GM12878 (cell line): Measurements from ENCODE around the gene GRB10. TPM values are rescaled to one million over a fixed set of nuclear protein-coding genes. Genes with fewer than 3 reads are reported as not detected.

ENCODE experiments used
- ATAC-seq: fragments of 200-7000 bp; cut with Tn5 transposase; 3 replicates; pipeline ENCODE4 v1.9.1; 2020; ENCODE audit warnings: mild to moderate bottlenecking, moderate library complexity
- BruUV-seq: library from RNA; stranded (reverse); fragments of 400-500 nt; replicated peaks from 2 replicates; lab custom pipeline; 2021; lab: Mats Ljungman, UMichigan
- CTCF ChIA-PET: fragments of 300-600 bp; sonication (Branson Sonifier 250); formaldehyde crosslinking; extraction: SDS; loops from one replicate; lab custom pipeline; 2021; ENCODE audit warnings: inconsistent platforms; lab: Yijun Ruan, JAX
- POLR2A ChIA-PET: fragments of 350-600 bp; formaldehyde crosslinking; extraction: SDS; loops from one replicate; lab custom pipeline; 2021; ENCODE audit warnings: inconsistent platforms; lab: Charles Lee
- RAD21 ChIA-PET: fragments of 300-600 bp; sonication (Branson Sonifier 250); formaldehyde crosslinking; loops from one replicate; lab custom pipeline; 2023; ENCODE audit warnings: antibody characterized with exemption; ENCODE audit not compliant: unreplicated experiment; lab: Charles Lee
- SMC1A ChIA-PET: fragments of 300-600 bp; sonication (Branson Sonifier 250); formaldehyde crosslinking; loops from one replicate; lab custom pipeline; 2023; ENCODE audit not compliant: unreplicated experiment, uncharacterized antibody; lab: Charles Lee
- DNase-seq: peaks from one replicate; pipeline ENCODE4 v3.0.0-alpha.2; 2011; ENCODE audit warnings: low read depth, low spot score
- FAIRE-seq: peaks from 3 replicates; lab custom pipeline; 2011; peaks lifted over from hg19 to GRCh38; lab: Jason Lieb, UNC
- H2AFZ ChIP-seq: 2 replicates; pipeline ENCODE4 v1.6.0; 2011; ENCODE audit warnings: low read depth, low read length, control low read depth; ENCODE audit not compliant: control insufficient read depth
- H3K27ac ChIP-seq: 2 replicates; pipeline ENCODE4 v1.5.1; 2011; ENCODE audit warnings: control low read depth; ENCODE audit not compliant: control insufficient read depth, insufficient read depth
- H3K27me3 ChIP-seq, 2 experiments: replicated peaks in 1 of 2; 2 replicates each; pipeline versions ENCODE4 v1.6.0 to v1.6.1; 2011; ENCODE audit warnings: low read length in 1 of 2; ENCODE audit not compliant: control insufficient read depth in 2 of 2, insufficient read depth in 2 of 2
- H3K36me3 ChIP-seq, 2 experiments: 2 replicates each; pipeline ENCODE4 v1.5.1; 2011; ENCODE audit warnings: low read length in 1 of 2; ENCODE audit not compliant: control insufficient read depth in 2 of 2, insufficient read depth in 2 of 2
- H3K4me1 ChIP-seq: 2 replicates; pipeline ENCODE4 v1.6.1; 2011; ENCODE audit warnings: mild to moderate bottlenecking, low read length, moderate library complexity, mixed read lengths; ENCODE audit not compliant: control insufficient read depth, insufficient read depth
- H3K4me2 ChIP-seq: 2 replicates; pipeline ENCODE4 v1.6.0; 2011; ENCODE audit warnings: control low read depth; ENCODE audit not compliant: control insufficient read depth, insufficient read depth
- H3K4me3 ChIP-seq: fragments of 200-600 bp; sonication (generic); 2 replicates; pipeline ENCODE4 v1.5.1; 2016
- H3K79me2 ChIP-seq: 2 replicates; pipeline ENCODE4 v1.6.0; 2011; ENCODE audit warnings: low read length; ENCODE audit not compliant: control insufficient read depth, insufficient read depth
- H3K9ac ChIP-seq: 2 replicates; pipeline ENCODE4 v1.8.0; 2011; ENCODE audit warnings: low read length, control low read depth, mixed read lengths; ENCODE audit not compliant: control insufficient read depth, insufficient read depth
- H3K9me3 ChIP-seq: replicated peaks from 3 replicates; pipeline ENCODE4 v1.5.1; 2011; ENCODE audit warnings: mild to moderate bottlenecking, low read length; ENCODE audit not compliant: control insufficient read depth, insufficient read depth
- H4K20me1 ChIP-seq: 2 replicates; pipeline ENCODE4 v1.6.0; 2011; ENCODE audit not compliant: control insufficient read depth, insufficient read depth
- CHD2 ChIP-seq: IDR thresholded peaks from 2 replicates; pipeline ENCODE4 v1.6.1; 2011; ENCODE audit warnings: low read depth, low read length, improper control_type of control experiment, borderline replicate concordance
- DPF2 ChIP-seq: fragments of 450-650 bp; IDR thresholded peaks from 2 replicates; pipeline ENCODE4 v1.6.1; 2017; ENCODE audit warnings: mild to moderate bottlenecking
- E2F4 ChIP-seq: IDR thresholded peaks from 2 replicates; pipeline ENCODE4 v1.6.1; 2012; ENCODE audit warnings: low read depth, low read length, improper control_type of control experiment
- E4F1 ChIP-seq: fragments of 450-650 bp; IDR thresholded peaks from 2 replicates; pipeline ENCODE4 v1.6.1; 2018; ENCODE audit warnings: borderline replicate concordance, mild to moderate bottlenecking; ENCODE audit not compliant: partially characterized antibody
- HDAC6 ChIP-seq: fragments of 200-600 bp; sonication (generic); IDR thresholded peaks from one replicate; pipeline ENCODE4 v1.8.0; 2017; ENCODE audit warnings: antibody characterized with exemption; ENCODE audit not compliant: unreplicated experiment
- KDM1A ChIP-seq: fragments of 200-600 bp; sonication (generic); IDR thresholded peaks from 2 replicates; pipeline ENCODE4 v1.6.1; 2016; ENCODE audit warnings: borderline replicate concordance
- MEF2A ChIP-seq: IDR thresholded peaks from 2 replicates; pipeline ENCODE4 v1.6.1; 2011; ENCODE audit warnings: low read depth, mild to moderate bottlenecking, low read length, moderate library complexity; ENCODE audit not compliant: insufficient read depth
- MEF2B ChIP-seq: fragments of 450-650 bp; IDR thresholded peaks from 2 replicates; pipeline ENCODE4 v1.6.1; 2018; ENCODE audit warnings: mild to moderate bottlenecking, moderate library complexity; ENCODE audit not compliant: partially characterized antibody, poor library complexity, severe bottlenecking
- MTA2 ChIP-seq: fragments of 450-650 bp; IDR thresholded peaks from 2 replicates; pipeline ENCODE4 v1.6.1; 2016; ENCODE audit warnings: low read depth, mild to moderate bottlenecking, moderate library complexity
- NBN ChIP-seq: fragments of 450-650 bp; IDR thresholded peaks from 2 replicates; pipeline ENCODE4 v1.6.1; 2016
- PRDM15 ChIP-seq: fragments of 450-650 bp; formaldehyde crosslinking; IDR thresholded peaks from 2 replicates; pipeline ENCODE4 v1.4.0; 2020; ENCODE audit warnings: mild to moderate bottlenecking, moderate library complexity
- RAD51 ChIP-seq: fragments of 450-650 bp; IDR thresholded peaks from 2 replicates; pipeline ENCODE4 v1.6.1; 2016; ENCODE audit warnings: moderate library complexity, mild to moderate bottlenecking, inconsistent platforms
- SMC3 ChIP-seq: IDR thresholded peaks from 2 replicates; pipeline ENCODE4 v1.6.1; 2011; ENCODE audit warnings: low read length, improper control_type of control experiment, borderline replicate concordance
- SREBF1 ChIP-seq: IDR thresholded peaks from 2 replicates; pipeline ENCODE4 v1.6.1; 2012; ENCODE audit warnings: mild to moderate bottlenecking, low read length
- SRF ChIP-seq, 2 experiments: IDR thresholded peaks; 2 replicates each; pipeline ENCODE4 v1.6.1; 2011; ENCODE audit warnings: low read depth in 2 of 2, low read length in 2 of 2, mild to moderate bottlenecking in 1 of 2, moderate library complexity in 1 of 2
- YBX1 ChIP-seq: fragments of 450-650 bp; IDR thresholded peaks from 2 replicates; pipeline ENCODE4 v1.6.1; 2016; ENCODE audit warnings: antibody characterized with exemption
- WGBS: methylation state at CpG from one replicate; pipeline ENCODE4 v1.1.6; 2016; ENCODE audit warnings: low lambda C conversion rate; ENCODE audit not compliant: insufficient replicate concordance, insufficient coverage; ENCODE audit errors: missing lambda C conversion rate; 5-methylcytosine and 5-hydroxymethylcytosine counted together
- in situ Hi-C: fragments of 300-500 bp; cut with MboI; formaldehyde crosslinking; loops from 9 replicates; pipeline ENCODE4 v1.14.3; 2018; ENCODE audit warnings: mixed read lengths
- intact Hi-C: fragments of 100-400 bp; cut with micrococcal nuclease; formaldehyde crosslinking; loops from one replicate; pipeline ENCODE4 v1.14.2; 2022; ENCODE audit not compliant: unreplicated experiment
- polyA plus RNA-seq, 11 experiments: library from polyadenylated mRNA; depleted of rRNA in 4 of 11; unstranded in 6 of 11; stranded (reverse) in 5 of 11; fragments of >200 nt; fragmentation: Nextera tagmentation in 4 of 11; fragmentation: Illumina TruSeq in 1 of 11; extraction: Ambion mirVana in 4 of 11; extraction: Trizol in 1 of 11; gene quantifications; 1 replicate in 1 of 11; 2 replicates in 10 of 11; pipeline versions ENCODE4 v1.2.1 to v1.2.3, GENCODE V29; 2011 to 2016; ENCODE audit warnings: inconsistent platforms in 2 of 11, missing spikeins in 2 of 11, low read depth in 1 of 11
- total RNA-seq, 4 experiments: library from RNA; depleted of rRNA in 3 of 4; stranded (reverse); fragments of >200 nt in 3 of 4; fragmentation: Illumina TruSeq in 1 of 4; extraction: Trizol in 1 of 4; gene quantifications; 2 replicates each; pipeline versions ENCODE4 v1.2.1 to v1.2.3, GENCODE V29; 2013 to 2021

The GRB10 gene
- total and polyA plus RNA-seq, 10 of the 15 experiments (the other 5 are each of a cell fraction or from before 2014, with no cell fraction given): 0.04 to 0.33 TPM; not detected in 8

- 24% methylated on average over 4 of the region's 4 CpGs for WGBS
- no peak for DNase-seq
These were observed 40.3 kb downstream of the GRB10 start for GRCh38 chr7:50742401-50742800.

More at GRCh38 chr7:50742401-50742800, 40.3 kb downstream of the GRB10 start:
- FAIRE-seq: no peak
- TF ChIP-seq HDAC6: no peak
- no peak for TF ChIP-seq DPF2
- no peak for TF ChIP-seq E4F1
- TF ChIP-seq MTA2: no peak
- TF ChIP-seq CHD2: no peak
- no peak for TF ChIP-seq SRF (IDR thresholded peaks at IDR 0.05; ENCODE audit: low read depth in 2 of 2, low read length in 2 of 2)
- TF ChIP-seq RAD51: no peak
- TF ChIP-seq SREBF1: no peak
- no peak for TF ChIP-seq NBN
- TF ChIP-seq KDM1A: no peak
- TF ChIP-seq MEF2A: no peak
- TF ChIP-seq E2F4: no peak
- TF ChIP-seq PRDM15: no peak
- TF ChIP-seq YBX1: no peak
- TF ChIP-seq MEF2B: no peak
- TF ChIP-seq SMC3: no peak
- no TSS peak for BruUV-seq
- H3K9ac ChIP-seq: no peak overlapping the region
- no peaks in the 10 kb centered on the region for H3K27me3 ChIP-seq
- no peak overlapping the region for H3K4me3 ChIP-seq
- SMC1A ChIA-PET: no interaction called here
- no peaks in the 10 kb centered on the region for H3K36me3 ChIP-seq
- H3K27ac ChIP-seq: no peak overlapping the region
- CTCF ChIA-PET: no interaction called here
- RAD21 ChIA-PET: no interaction called here
- POLR2A ChIA-PET: no interaction called here
- no peak for ATAC-seq
- H3K4me1 ChIP-seq: no peaks in the 10 kb centered on the region
- no peak overlapping the region for H2AFZ ChIP-seq
- intact Hi-C loops (no loop called here), in situ Hi-C loops (no loop called here)
- H3K9me3 ChIP-seq: no peaks in the 10 kb centered on the region
- H4K20me1 ChIP-seq: no peaks in the 10 kb centered on the region
- no peaks in the 10 kb centered on the region for H3K79me2 ChIP-seq
- no peak overlapping the region for H3K4me2 ChIP-seq
